Erythroblast (primary cell): ENCODE data around the gene TOGARAM2.

Source experiments
- GATA1 ChIP-seq: IDR thresholded peaks from 2 replicates; pipeline ENCODE4 v1.6.1; 2011; ENCODE audit warnings: low read depth, mild to moderate bottlenecking, control low read depth, low read length, moderate library complexity
- POLR2A ChIP-seq: IDR thresholded peaks from 2 replicates; pipeline ENCODE4 v1.6.1; 2011; ENCODE audit warnings: mild to moderate bottlenecking, low read length

- TF ChIP-seq POLR2A = no peak
- no peak for TF ChIP-seq GATA1
Measured at GRCh38 chr2:29013057-29013780, 32.1 kb downstream of the TOGARAM2 start.
